B cell (primary cell): ENCODE results near the gene CXADR.

Experiments used
- EZH2 ChIP-seq: IDR thresholded peaks from 2 replicates; pipeline ENCODE4 v1.6.1; 2012; ENCODE audit warnings: borderline replicate concordance, low read depth, mild to moderate bottlenecking, moderate library complexity, low read length; ENCODE audit not compliant: insufficient read depth, poor library complexity, severe bottlenecking
- TF ChIP-seq, protein P1 (sequence below): fragments of 200-600 bp; IDR thresholded peaks from one replicate; pipeline ENCODE4 v1.8.0; 2022; ENCODE audit warnings: antibody characterized with exemption, mild to moderate bottlenecking

DNA sequence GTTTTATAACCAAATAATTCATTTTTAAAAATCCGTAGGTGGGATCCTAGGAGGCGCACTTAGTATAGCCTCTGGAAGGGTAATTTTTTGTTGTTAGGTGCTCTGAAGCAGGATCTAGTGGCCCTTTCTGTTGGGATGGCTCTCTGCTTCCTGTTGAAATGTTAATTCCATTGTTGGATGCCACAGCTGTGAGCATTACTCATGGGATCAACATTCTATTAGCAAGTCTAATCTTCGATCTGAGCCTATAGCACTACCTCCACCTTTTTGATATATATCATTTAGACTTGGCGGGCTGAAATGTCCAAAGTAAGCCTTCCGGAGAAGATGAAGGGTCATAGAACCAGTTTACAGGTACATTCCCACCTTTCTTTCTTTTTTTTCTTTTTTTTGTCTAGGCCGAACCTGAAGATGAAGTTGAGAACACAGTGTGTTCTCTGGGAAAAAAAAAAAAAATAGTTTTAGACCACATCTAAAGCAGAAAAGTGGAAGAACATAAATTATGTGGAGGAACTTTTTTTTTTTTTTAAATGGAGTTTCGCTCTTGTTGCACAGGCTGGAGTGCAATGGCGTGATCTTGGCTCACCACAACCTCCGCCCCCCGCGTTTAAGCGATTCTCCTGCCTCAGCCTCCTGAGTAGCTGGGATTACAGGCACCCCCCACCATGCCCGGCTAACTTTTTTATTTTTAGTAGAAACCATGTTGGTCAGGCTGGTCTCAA is 1.4 kb downstream of the CXADR start:
- TF ChIP-seq, protein P1, sequence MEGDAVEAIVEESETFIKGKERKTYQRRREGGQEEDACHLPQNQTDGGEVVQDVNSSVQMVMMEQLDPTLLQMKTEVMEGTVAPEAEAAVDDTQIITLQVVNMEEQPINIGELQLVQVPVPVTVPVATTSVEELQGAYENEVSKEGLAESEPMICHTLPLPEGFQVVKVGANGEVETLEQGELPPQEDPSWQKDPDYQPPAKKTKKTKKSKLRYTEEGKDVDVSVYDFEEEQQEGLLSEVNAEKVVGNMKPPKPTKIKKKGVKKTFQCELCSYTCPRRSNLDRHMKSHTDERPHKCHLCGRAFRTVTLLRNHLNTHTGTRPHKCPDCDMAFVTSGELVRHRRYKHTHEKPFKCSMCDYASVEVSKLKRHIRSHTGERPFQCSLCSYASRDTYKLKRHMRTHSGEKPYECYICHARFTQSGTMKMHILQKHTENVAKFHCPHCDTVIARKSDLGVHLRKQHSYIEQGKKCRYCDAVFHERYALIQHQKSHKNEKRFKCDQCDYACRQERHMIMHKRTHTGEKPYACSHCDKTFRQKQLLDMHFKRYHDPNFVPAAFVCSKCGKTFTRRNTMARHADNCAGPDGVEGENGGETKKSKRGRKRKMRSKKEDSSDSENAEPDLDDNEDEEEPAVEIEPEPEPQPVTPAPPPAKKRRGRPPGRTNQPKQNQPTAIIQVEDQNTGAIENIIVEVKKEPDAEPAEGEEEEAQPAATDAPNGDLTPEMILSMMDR, result no peak
- TF ChIP-seq EZH2, result no peak
